ENCODE data around the gene RIOX2. TPM values are rescaled to one million over a fixed set of nuclear protein-coding genes. Genes with fewer than 3 reads are reported as not detected.

RIOX2 gene
- total RNA-seq, 2 experiments from 2014 or later, result 26.8 to 32.0 TPM

GRCh38 chr3:97901313-97902248 is 70.7 kb downstream of the RIOX2 start:
- Histone ChIP-seq H3K36me3 (ENCODE audit: insufficient read depth, low read length) (no peaks in the 10 kb centered on the region), H4K20me1 (ENCODE audit: insufficient read depth, low read length) (no peaks in the 10 kb centered on the region), H3K27ac (ENCODE audit: low read depth, low read length, poor library complexity, severe bottlenecking) (no peak overlapping the region), H3K9me2 (ENCODE audit: insufficient read depth, low read length) (no peaks in the 10 kb centered on the region), H3K9me3 (ENCODE audit: low read length) (no peaks in the 10 kb centered on the region), H2AFZ (ENCODE audit: low read length) (no peak overlapping the region), H3K79me2 (ENCODE audit: insufficient read depth, low read depth, low read length) (no peaks in the 10 kb centered on the region), H3K4me1 (ENCODE audit: insufficient read depth, low read length, poor library complexity, severe bottlenecking) (no peaks in the 10 kb centered on the region), H3K4me2 (ENCODE audit: low read length) (no peak overlapping the region), H3K4me3 (ENCODE audit: low read depth, low read length, poor library complexity, severe bottlenecking) (no peak overlapping the region)
- no TSS peak for BruUV-seq (replicated peaks)
- intact Hi-C loops (cut with micrococcal nuclease; ENCODE audit: unreplicated experiment), result no loop called here
- TF ChIP-seq EZH2phosphoT487 (IDR thresholded peaks at IDR 0.05; ENCODE audit: borderline replicate concordance, low read depth, low read length) (no peak), CTCF (conservative IDR thresholded peaks at IDR 0.05; ENCODE audit: low read length) (no peak)
- DNase-seq (ENCODE audit: low spot score), result no peak
- ChIA-PET POLR2A (interaction anchor here (0.6 to 0.9 kb wide), 5 partner anchors 23 to 1812 kb away, joined by 3 read pairs; no protein-coding TSS in a partner anchor), CTCF (ENCODE audit: unreplicated experiment) (no interaction called here)

- no peak overlapping the region for H2AFZ ChIP-seq (ENCODE audit: low read length)
- no peak for TF ChIP-seq EZH2phosphoT487 (IDR thresholded peaks at IDR 0.05; ENCODE audit: borderline replicate concordance, low read depth, low read length)
- no peak for TF ChIP-seq CTCF (conservative IDR thresholded peaks at IDR 0.05; ENCODE audit: low read length)
- CTCF ChIA-PET (ENCODE audit: unreplicated experiment), result no interaction called here
- DNase-seq (ENCODE audit: low spot score), result no peak
- no peak overlapping the region for H3K4me2 ChIP-seq (ENCODE audit: low read length)
- H4K20me1 ChIP-seq (ENCODE audit: insufficient read depth, low read length), result no peaks in the 10 kb centered on the region
- intact Hi-C loops (cut with micrococcal nuclease; ENCODE audit: unreplicated experiment), result no loop called here
- no peaks in the 10 kb centered on the region for H3K36me3 ChIP-seq (ENCODE audit: insufficient read depth, low read length)
- no peaks in the 10 kb centered on the region for H3K9me2 ChIP-seq (ENCODE audit: insufficient read depth, low read length)
- POLR2A ChIA-PET, result no interaction called here
- no peaks in the 10 kb centered on the region for H3K79me2 ChIP-seq (ENCODE audit: insufficient read depth, low read depth, low read length)
- BruUV-seq (replicated peaks), result no TSS peak
- H3K27ac ChIP-seq (ENCODE audit: low read depth, low read length, poor library complexity, severe bottlenecking), result no peak overlapping the region
- no peaks in the 10 kb centered on the region for H3K9me3 ChIP-seq (ENCODE audit: low read length)
- no peak overlapping the region for H3K4me3 ChIP-seq (ENCODE audit: low read depth, low read length, poor library complexity, severe bottlenecking)
- peaks cover 15% of the 10 kb centered on the region for H3K4me1 ChIP-seq (ENCODE audit: insufficient read depth, low read length, poor library complexity, severe bottlenecking)
Observed at GRCh38 chr3:97899331-97899730, 72.9 kb downstream of the RIOX2 start.

- POLR2A ChIA-PET, result no interaction called here
- no peaks in the 10 kb centered on the region for H3K9me3 ChIP-seq (ENCODE audit: low read length)
- no TSS peak for BruUV-seq (replicated peaks)
- H3K4me2 ChIP-seq (ENCODE audit: low read length), result no peak overlapping the region
- no peaks in the 10 kb centered on the region for H3K36me3 ChIP-seq (ENCODE audit: insufficient read depth, low read length)
- H3K79me2 ChIP-seq (ENCODE audit: insufficient read depth, low read depth, low read length), result no peaks in the 10 kb centered on the region
- no peak overlapping the region for H3K4me3 ChIP-seq (ENCODE audit: low read depth, low read length, poor library complexity, severe bottlenecking)
- peak; percentile 17 for DNase-seq (ENCODE audit: low spot score)
- H2AFZ ChIP-seq (ENCODE audit: low read length), result peak overlapping the region; percentile 11; the same call in 1 of the 2 replicates
- H3K9me2 ChIP-seq (ENCODE audit: insufficient read depth, low read length), result no peaks in the 10 kb centered on the region
- H3K4me1 ChIP-seq (ENCODE audit: insufficient read depth, low read length, poor library complexity, severe bottlenecking), result peaks cover 15% of the 10 kb centered on the region
- no peaks in the 10 kb centered on the region for H4K20me1 ChIP-seq (ENCODE audit: insufficient read depth, low read length)
- CTCF ChIA-PET (ENCODE audit: unreplicated experiment), result no interaction called here
- intact Hi-C loops (cut with micrococcal nuclease; ENCODE audit: unreplicated experiment), result no loop called here
- H3K27ac ChIP-seq (ENCODE audit: low read depth, low read length, poor library complexity, severe bottlenecking), result no peak overlapping the region
- TF ChIP-seq EZH2phosphoT487 (IDR thresholded peaks at IDR 0.05; ENCODE audit: borderline replicate concordance, low read depth, low read length) (no peak), CTCF (conservative IDR thresholded peaks at IDR 0.05; ENCODE audit: low read length) (peak; percentile 37; the same call in 1 of the 2 replicates)
Observed at GRCh38 chr3:97896547-97896946, 75.7 kb downstream of the RIOX2 start.

Measured in OCI-LY7 (cell line).